HG03439 (cell line): ENCODE results near the gene CRYGC.

Experiments used
- ATAC-seq: cut with Tn5 transposase; IDR thresholded peaks from one replicate; pipeline ENCODE4 v1.9.1; 2021; ENCODE audit warnings: mild to moderate bottlenecking, moderate library complexity; ENCODE audit not compliant: unreplicated experiment

Gene CRYGC, protein sequence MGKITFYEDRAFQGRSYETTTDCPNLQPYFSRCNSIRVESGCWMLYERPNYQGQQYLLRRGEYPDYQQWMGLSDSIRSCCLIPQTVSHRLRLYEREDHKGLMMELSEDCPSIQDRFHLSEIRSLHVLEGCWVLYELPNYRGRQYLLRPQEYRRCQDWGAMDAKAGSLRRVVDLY

DNA sequence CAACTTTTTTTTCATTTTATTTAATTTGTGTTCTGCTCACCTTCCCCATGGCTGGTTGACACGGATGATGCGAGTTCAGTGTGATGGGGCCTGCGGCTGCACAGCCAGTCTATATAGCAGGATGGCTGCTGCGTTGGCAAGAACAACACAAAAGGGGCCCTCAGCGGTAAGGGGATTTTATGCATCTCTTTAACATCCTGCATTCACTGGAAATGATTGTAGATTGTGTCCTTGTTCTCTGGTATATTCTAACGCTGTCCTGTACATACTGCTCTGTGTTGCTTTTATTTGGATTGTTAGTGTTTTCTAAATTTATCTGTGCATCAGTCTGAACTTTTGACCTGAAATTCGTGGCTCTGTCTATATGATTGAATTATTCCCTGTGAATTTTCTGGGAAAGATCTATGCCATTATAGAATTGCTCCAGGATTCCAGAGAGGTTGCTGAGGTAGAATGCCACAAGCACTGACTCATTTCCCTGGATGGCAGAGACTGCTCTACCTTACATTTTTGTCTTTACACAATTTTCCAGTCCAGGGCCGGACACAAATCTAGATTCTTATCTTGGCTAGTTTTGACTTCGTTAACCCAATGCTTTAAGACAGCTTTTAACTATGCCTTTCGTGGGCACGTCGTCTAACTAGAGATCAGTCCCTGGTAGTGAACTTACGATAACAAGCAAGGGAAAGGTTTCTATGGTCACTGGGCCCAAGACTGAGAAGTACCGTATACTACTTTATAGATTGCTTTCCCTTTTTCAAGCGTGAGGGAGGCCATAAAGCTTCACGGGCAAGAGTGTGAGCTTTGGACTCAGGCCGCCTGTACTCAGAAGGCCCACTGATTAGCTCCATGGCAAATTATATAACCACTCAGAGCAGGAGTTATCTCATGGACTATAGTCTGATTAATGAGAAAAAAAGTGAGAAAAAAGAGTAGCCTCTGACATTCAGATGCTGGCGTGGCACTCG lies at the start of gene CRYGC:
CRYGC (minus strand) TSS at position 85 of the 968 bp plus-strand sequence; CDS start at position 49, 36 bp downstream.
- ATAC-seq, result no peak

DNA sequence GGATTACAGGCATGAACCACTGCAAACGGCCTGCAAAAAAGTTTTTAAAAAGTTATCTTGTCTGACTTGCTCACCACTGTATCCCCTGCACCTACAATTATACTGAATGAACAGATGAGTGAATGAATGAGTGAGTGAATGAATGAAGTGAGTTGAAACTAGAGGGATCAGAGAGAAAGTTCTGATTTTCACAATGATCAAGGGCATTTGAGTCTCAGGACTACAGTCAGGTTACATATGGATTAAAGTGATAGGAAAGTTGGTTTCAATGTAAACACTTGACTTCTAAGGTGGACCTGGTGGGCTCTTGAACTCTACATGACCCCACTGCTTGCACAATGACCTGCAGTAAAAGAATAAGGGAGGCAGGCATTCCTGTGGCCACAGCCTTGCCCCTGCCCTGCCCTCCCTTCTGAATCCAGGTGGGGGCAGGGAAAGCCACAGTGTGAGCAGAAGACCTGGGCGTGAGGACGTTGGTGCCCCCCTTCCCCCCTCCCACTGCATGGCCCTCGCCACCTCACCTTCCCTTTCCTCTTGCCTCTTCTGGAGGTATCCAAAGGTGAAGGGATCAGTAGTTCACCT lies 49.5 kb upstream of the CRYGC start:
- ATAC-seq, result no peak

DNA sequence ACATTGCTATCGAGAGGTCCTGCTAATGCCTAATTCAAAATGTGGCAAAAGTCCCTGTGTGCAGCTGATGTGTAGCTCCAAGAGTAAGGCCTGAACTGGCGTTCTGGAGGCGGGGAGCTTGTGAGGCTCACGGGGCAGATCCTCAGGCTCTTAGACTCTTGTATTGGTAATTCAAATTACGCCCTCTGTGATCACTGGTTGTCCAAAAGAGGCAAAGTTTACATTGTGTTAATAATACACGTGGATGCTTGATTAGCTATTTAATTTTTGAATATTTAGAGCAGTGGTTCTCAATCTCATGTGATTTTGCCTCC lies 46.2 kb upstream of the CRYGC start:
- no peak for ATAC-seq

DNA sequence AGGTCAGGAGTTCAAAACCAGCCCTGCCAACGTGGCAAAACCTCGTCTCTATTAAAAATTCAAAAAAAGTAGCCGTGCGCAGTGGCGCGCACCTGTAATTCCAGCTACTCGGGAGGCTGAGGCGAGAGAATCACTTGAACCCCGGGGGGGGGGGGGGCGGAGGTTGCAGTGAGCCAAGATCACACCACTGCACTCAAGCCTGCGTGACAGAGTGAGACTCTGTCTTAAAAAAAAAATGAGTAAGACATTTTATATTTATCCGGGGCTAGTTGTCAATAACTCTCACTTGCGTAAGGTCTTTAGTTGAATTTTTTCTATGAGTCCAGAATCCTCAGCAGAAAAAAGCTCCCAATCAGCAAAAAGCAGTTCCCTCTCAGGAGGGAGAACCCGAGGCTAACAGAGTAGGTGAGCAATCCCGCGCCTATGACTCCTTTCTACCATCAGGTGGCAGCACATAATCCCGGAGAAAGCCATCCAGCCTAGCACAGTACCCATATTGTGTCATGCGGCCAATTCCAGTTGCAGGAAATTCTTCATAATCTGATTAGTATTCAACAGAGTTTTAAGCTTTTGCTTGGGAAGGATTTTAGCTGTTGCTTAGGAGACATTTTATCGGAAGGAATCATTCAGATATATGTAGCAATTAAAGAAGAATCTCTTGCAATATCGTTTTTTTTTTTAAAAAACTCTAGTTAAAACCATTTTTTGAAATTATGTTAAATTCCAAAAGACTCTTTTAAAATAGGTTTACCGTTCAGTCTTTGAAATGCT lies 45.6 kb upstream of the CRYGC start:
- peak; percentile 99 for ATAC-seq

DNA sequence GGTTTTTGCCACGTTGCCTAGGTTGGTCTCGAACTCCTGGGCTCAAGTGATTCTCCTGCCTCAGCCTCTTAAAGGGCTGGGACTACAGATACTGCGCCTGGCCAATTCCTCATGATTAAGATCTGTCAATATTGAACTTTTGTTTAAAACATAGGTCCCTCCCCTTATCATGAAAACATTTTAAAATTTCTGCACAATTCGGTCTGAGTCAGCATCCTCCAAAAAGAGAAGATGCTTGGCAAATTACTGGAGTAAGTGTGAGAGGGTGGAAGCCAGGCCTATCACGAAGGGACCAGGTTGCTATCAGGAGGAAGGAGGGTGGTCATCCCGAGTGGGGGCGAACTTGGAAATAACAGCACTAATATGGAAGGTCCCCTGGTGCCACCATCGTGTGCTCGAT lies 44.5 kb upstream of the CRYGC start:
- no peak for ATAC-seq

DNA sequence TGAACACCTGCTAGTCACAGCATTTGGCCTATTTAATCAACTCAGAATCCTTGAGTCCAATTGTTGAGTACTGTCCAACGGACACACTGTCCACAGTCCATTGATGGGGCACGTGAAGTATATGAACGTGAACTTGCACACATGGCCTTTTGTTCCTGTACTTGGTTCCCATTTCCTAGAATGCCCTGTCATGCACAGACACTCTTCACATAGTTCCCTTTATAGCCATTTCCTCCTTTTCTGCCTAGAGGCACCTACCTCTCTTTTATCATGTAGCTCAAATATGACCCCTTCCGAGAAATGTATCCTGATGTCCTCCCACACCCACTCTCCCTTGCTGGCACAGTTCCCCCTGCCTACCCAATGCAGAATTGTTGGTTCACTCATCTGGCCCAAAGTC lies 42.5 kb upstream of the CRYGC start:
- ATAC-seq, result no peak

DNA sequence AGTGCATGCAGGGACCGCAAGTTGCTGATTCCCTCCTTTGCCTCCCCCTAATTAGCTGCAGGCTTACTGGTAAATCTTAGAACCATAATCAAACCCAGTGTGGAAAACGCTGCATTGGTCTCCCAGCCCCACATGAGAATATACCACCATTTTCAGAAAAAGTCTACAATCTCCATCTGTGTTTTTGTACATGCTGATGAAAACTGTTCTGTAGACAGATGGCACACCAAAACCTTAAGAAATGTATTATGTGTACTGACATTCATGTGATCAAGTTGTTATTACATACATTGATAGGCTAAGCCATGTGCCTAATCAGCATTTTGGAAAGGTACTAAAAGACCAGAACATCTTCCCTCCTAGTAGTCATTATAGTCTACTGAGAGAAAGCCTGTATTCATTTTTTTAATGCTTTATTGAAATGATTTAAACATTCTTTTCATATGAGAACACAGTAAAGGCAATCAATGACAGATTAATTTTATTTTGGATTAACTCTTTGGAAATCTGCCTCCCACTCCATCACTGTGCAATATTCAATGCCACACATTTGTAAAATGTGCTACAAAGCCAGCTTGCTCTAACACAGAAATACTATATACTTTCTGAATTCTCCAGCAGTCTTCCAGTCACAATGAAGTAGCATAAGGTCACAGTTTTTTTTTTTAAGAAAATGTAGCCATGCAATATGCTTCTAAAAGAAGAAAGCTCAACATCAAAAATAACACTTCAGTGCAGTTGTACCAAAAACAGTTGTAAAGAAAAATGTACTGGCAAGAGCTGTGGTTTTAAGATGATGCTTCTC lies 35.5 kb upstream of the CRYGC start:
- ATAC-seq, result no peak

DNA sequence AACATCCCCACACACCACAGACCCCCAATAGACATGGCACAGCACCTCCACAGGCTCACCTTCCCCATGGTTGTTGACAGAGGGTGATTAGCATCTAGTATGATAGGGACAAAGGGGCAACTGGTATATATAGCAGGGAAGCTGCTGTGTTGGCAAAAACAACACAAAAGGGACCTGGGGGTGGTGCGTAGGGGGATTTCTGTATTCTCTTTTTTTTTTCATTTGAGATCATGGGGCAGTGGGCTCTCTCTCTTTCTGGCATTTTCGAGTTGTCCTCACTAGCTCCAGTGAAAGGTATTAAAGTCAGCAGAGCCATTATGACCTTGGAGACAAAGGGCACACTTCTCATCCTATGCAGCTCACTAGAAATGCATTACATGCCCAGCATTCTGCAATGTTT lies 33.9 kb upstream of the CRYGC start, which contains the start of gene CRYGA:
CRYGA (minus strand) TSS at position 101 of the 400 bp plus-strand sequence; CDS start at position 68, 33 bp downstream.
- ATAC-seq, result no peak

DNA sequence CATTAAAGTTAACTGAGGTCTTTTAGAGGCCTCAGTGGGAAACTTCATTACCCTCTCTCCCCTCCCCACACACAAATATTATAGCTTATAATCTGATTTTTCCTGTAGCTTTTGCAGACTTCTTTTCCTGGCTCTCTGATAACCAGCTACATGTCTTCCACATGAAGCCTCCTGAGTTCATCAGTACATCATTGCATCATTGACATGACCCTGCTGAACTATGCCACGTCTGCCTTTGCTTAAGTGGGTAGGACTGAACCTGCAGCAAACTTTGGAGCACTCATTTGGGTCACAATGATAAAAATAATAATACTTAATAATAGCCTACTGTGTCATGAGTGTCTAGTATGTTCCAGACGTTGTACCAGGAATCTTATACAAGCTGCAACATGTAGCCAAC lies 26.8 kb upstream of the CRYGC start:
- ATAC-seq, result no peak

DNA sequence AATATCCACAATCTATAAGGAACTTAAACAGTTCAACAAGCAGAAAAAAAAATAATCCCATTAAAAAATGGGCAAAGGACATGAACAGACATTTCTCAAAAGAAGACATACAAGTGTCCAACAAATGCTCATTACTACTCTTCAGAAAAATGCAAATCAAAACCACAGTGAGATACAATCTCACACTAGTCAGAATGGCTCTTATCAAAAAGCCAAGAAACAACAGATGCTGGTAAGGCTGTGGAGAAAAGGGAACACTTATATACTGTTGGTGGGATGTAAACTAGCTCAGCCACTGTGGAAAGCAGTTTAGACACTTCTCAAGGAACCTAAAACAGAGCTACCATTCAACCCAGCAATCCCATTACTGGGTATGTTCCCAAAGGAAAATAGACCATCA lies 23.5 kb upstream of the CRYGC start:
- no peak for ATAC-seq

DNA sequence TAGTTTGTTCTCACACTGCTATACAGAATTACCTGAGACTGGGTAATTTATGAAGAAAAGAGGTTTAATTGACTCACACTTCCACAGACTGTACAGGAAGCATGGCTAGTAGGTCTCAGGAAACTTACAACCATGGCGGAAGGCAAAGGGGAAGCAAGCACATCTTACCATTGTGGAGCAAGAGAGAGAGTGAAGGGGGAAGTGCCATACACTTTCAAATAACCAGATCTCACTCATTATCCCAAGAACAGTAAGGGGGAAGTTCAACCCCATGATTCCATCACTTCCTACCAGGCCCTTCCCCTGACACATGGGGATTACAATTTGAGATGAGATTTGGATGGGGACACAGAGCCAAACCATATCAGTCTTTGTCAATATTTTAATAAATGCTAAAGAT lies 21.3 kb upstream of the CRYGC start:
- ATAC-seq, result no peak

DNA sequence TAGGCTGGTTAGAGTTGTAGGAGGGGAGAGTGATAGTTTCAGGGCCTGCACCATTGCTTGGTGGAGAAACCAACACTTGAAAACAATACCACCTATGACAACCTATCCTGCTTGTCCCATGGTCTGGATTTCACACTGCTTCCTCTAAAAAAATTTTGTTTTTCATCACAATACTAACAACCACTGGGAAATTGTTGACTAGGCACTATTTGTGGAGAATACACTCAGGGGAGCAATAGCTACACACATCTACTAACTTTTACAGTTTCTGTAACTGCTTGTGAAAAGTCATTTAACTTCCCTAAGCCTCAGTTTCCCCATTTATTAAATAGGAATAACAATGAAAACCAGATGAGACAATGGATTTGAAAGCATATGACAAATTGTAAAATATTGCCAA lies 20.5 kb upstream of the CRYGC start:
- ATAC-seq, result no peak

DNA sequence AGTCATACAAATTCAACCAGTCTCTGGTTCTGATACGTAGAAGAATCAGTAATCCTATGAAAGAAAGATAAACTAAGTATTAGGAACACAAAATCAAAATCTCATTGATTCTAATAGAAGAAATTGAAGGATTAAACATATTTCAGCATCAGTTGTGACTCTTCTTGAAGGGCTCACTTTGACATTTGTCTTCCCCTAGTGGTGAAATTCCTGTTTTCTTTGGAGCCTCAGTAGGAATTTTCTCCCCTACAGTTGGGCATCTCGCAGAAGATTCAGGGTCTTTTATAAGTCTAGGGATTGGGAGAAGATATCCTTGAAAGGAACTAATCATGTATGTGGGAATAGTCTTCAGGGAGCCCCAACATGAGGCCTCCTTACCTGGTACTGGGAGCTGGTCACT lies 19.2 kb upstream of the CRYGC start:
- no peak for ATAC-seq

DNA sequence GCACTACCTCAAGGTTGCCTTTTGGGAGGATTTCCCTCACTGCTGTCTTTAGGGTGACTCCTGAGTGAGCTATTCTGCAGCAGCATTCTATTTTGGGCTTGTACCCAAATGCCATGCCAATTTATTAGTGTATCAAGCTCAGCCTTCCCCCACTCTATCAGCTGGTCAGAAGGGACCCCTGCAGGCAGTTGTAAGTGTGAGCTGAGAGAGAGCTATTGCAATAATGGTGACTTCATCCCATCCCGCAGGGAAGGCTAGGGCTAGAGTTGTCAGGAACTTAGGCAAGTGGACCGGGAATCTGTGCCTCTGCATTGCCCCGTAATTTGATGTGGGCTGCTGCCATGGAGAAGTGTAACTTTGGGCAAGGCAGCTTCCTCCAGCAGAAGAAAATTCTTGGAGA lies 18.1 kb upstream of the CRYGC start:
- ATAC-seq, result no peak

DNA sequence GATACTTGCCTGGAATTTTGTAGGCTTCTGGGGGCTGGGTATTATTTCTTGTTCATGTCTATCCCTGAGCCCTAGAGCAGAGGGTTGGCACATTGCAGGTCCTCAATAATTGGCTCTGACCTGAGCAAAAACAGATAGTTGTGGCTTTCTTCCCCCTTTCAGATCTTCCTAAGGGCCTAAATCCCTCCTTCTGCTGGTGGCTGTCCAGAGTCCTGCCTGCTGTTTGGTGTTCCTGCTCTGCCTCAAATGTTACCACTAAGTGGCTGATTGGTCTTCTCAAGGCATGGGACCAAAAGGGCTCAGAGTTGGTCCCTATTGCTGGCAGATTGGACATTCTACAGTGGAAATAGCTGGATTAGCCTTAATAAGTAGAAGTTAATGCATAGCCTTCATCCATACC lies 17.4 kb upstream of the CRYGC start:
- ATAC-seq, result no peak

DNA sequence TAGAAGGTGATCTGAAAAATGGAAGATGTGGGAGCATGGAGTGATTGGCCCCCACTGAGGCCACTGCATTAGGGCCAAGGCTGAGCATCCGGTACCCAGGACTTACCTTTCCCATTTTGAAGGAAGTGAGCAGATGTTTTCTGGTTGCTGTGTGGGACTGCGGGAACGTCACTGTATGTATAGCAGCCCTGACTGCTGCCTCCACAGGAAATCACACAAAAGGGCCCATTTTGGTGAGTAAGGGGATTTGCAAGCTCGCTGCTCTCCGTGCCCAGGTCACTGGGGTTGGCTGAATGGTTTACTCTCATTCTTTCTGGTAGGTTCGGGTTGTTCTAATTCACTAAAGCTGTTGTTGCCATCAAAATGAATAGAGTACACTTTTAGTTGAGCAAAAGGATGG lies 16.4 kb upstream of the CRYGC start, which contains the start of gene CRYGB:
CRYGB (minus strand) TSS at position 153 of the 400 bp plus-strand sequence; CDS start at position 115, 38 bp downstream.
- ATAC-seq, result no peak

DNA sequence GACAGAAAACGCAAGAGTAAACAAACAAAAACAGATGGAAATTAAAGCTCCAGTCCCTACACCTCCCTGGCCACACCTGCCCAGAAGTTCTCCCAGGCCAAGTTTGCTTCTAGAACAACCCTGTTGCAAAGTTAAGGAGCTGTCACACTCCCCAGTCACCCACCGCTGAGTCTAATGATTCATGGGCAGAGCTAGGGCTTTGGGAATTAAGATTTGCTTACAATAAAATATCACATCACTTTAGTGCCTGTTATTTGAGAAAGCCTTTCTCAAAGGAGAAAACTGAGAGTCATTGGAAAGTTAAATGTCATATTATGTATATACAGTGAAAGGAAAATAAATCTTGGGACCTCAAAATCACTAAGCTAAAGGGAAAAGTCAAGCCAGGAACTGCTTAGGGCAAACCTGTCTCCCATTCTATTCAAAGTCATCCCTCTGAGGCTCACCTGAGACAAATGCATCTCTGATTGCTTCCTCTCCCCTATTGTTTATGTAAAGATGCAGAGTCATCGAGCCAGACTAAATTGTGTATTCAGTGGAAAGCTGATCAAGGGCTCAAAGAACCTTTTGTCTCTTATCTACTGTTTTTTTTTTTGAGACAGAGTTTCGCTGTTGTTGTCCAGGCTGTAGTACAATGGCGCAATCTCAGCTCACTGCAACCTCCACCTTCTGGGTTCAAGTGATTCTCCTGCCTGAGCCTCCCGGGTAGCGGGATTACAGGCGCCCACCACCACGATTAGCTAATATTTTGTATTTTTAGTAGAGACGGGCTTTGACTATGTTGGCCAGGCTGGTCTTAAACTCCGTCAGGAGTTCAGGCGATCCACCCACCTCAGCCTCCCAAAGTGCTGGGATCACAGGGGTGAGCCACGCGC lies 13.5 kb upstream of the CRYGC start:
- no peak for ATAC-seq

DNA sequence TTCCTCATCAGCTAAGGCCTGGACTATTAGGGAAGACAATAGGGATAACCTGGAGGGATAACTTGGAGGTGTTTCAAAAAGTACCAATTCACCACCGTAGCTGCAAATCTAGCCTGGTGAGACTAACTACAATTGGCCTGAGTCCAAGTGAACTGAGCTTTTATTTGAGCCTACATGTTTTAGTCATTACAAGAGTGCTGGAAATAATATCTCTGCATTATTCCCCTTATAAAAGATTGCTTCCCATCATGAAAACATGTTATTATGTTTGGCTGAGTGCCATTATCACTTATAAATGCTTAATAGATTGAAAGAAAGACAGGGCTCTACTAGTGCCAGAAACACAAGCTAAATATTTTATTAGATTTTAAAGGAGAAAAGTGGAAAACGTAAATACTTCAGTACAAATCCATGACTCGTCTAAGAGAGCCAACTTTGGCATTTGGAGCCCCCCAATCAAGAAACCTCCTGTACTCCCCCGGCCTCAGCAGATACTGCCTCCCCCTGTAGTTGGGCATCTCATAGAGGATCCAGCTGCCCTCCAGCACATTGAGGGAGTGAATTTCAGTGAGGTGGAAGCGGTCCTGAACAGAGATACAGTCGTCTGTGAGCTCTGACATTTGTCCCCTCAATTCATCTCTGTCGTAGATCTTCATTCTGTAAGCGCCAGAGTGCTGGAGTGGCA lies 12.8 kb upstream of the CRYGC start:
- no peak for ATAC-seq

DNA sequence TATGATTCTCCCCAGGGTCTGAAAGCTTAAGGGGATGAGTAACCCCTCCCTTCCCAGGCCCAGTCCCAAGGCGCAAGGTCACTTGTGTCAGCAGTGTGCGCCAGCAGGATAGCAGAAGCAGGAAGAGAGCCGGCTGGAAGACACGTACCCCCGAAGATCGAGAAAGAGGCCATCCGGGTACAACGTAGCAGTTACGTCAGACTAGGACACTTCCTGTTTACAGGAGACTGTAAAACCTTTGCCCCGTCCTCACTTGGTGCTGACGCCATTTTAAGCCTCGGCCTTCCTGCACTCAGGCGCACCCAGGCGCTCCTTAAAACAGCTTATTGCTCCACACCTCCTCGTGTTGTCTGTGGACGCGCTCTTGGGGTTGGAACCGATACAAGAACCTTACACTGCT lies 9.8 kb upstream of the CRYGC start:
- no peak for ATAC-seq
